Glomerular visceral epithelial cell (primary cell): ENCODE results near the gene PPP1R15B.

Source experiments
- DNase-seq: peaks from one replicate; pipeline ENCODE4 v3.0.0-alpha.2; 2016; ENCODE audit errors: extremely low spot score

Gene PPP1R15B

DNA sequence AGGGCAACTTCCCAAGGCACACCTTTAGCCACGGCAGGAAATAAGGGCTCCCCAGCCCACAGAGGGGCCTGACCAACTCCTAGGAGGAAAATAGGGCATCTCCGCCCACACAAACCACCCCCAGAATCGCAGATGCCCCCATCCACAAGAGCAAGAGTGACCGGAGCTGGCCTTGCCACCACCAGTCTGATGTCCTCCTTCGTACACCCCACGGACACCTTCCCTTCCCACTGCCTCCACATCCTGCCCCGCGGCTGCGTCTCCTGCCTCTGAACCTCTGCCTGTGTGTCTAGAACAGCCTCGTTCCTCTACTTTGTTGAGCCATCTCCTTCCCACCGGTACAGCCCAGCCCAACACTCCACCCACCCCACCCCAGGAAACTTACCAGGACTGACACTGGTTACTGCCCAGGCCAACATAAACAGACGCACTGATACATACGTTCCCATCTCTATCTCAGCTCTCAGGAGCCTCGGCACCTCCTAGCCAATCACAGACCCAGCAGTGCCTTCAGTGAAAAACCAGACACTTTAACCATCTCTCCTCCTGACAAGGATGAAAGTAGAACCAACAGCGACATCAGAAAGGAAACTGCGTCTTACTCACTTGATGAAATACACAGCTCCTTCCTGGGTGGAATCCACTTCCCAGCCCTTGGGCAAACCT is 44.3 kb downstream of the PPP1R15B start:
- no peak for DNase-seq

DNA sequence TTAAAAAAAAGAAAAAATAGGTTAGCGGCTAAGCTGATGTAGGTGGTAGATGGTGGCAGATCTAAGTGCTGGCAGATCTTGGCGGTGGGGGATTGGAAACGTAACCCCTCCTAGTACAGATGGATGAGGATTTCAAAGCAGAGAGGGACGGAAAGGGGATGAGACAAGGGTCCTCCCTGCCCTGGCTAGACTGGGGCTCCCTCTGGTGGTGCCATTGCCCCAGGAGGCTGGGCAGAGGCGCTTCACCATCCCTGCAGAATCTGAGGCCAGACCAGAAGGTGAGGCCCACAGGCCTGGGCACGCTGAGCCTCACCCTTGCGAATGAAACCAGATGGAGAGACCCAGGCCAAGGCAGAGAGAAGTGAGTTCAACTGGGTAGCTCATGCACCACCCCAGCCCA is 44.9 kb downstream of the PPP1R15B start:
- DNase-seq = no peak

DNA sequence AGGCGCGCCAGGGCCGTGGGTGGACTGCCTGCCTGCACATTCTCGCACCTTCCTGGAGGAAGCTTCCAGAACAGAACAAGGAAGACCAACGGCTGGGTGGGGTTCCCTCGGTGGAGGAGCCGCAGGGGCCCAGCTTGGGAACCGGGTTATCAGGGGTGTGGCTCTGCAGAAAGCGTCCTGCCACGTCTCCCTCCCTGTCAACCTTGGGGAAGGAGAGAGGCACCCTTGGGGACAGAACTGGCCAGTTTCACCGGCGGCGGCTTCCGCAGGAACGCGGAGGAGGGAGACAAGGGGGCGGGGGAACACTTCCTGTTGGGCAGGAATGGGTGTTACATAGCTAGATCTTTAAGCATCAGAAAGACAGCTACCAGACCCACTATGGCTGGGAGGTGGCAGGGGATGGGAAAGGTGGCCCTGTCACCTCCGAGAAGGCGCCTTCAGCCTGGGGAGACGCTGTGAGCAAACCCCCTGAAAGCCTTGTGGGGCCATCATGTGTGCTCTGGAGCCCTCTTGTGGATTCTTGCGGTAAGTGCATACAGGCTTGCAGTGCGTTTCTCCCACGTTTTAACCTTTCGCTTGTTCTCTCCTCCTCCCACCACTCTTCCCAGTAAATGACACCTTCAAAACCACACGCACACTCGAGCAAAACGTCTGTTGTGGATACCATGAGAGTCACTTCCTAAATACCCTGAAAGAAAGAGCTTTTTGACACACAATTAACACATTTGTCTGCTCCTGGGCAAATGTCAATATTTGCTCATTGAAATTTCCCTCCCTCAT is 48.1 kb downstream of the PPP1R15B start:
- DNase-seq = peak; percentile 65

DNA sequence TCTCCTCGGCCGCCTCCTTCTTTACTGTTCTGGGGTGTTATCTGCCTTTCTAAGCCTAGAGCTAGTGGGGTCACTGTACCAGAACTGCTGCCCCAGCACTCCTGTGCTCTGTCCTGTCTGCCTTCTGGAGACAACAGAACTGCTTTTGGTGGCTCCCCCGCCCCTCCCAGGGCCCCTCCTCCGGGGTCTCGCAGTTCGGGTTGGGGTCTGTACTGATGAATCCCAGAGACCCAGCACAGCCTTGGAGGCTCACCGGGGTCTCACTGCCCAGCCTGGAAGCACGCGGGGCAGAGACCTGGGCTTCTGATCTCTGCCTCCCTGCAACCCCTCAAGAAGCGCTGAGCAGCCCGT is 48.7 kb downstream of the PPP1R15B start:
- no peak for DNase-seq

DNA sequence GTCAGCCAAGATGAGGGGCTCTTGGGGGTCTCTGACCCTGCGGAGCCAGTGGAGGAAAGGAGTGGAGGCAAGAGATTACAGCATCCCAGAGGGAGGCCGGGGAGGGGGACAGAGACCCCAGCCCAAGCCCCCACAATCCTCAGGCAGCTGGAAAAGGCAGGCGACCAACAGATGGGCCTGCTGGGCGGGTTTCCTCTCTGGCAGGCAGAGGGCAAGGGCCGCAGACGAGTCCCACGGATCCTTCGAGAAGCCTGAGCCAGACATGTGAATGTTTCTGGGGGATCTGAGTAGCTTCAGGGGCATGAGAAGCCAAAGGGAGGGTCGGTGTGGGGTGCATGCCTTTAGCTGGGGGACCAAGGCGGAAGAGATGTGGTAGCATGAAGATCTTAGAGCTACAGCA is 49.8 kb downstream of the PPP1R15B start:
- DNase-seq = no peak

DNA sequence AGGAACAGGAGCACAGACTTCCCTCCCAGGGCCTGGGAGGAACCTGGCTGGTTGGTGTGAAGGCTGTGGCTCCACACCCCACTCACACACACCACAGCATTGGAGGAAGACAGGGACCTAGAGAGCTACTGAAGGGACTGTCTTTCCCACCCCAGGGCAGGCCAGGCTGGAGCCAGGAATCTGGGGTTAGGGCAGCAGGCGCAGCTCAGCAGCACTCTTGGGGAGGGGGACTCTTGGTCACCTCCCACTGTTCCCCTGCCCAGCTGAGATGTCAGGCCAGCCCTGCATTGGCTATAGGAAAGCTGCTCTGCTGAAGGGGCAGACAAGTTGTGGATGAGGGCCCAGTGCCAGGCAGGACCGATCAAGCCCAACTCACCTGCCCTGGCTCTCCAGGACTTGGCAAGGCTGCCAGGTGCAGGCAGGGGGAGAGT is 50.3 kb downstream of the PPP1R15B start:
- no peak for DNase-seq

DNA sequence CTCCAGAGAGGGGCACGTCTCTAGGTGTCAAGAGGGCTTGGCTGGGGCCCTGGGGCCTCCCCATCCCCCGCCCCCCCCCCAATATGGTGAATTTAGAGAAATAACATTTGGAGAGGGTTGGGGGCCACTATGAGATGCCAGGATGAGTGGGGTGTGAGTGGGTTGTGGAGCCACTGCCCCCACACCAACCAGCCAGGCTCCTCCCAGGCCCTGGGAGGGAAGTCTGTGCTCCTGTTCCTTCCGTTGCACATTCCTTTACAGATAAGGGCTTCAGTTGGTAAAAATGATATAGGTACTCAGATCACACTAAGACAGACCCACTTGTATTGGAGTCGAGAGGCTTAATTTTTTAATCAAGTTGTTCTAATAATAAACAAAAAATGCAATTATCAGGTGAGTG is 51.3 kb downstream of the PPP1R15B start:
- DNase-seq = no peak

DNA sequence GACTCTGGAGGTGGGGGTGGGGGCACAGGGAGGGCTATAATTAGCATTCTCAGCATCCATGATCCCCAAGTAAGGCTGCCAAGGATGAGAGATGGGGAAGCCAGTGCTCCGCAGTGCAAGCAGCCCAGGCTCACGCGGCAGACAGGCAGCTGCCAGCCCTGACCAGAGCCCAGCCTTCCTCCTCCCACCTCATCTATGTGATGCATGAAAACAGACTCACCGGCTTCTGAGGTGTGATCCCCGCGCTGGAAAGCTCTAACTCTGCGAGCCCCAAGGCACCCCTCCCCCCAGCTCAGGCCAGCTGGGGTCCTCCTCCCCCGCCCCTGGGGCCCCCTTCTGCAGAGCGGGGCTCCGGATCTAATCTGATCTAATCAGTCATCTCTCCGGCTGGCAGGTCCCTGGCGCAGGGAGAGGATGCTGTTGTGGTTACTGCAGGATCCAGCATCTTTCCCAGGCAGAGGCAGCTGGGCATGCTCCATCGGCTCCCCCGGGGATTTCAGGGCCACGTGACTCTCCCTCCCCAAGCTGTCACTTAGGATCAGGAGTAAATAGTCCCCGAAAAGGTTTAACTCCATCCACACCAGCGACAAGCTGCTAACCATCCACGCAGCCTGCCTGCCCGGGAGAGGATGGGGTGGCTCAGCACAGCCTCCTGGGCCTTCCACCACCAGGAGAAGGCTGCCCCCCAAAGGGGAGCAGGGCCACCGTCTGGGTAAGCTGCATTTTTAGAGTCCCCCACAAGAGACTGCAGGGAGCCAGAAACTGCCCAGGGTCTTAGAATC is 52.0 kb downstream of the PPP1R15B start, which contains the start of gene PLEKHA6:
TSS of gene PLEKHA6 (minus strand) at position 456 of the 782 bp plus-strand sequence. CDS start 86,202 bp downstream, outside the sequence.
- peak; percentile 54 for DNase-seq

DNA sequence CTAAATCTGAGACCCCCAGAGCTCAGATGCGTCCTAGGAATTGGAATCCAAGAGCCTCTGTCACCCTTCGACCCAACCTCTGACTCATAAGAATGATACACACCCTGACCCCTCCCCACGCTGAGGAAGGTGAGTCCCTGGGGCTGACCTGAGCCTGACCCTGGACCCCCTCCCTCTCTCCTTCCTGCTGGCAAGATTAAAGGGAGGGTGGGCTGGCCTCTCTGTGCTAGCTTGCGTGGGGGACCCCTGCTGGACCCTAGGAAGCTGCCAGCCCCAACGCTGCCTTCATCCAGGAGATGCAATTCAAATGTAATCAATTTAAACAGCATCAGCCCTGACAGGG is 52.5 kb downstream of the PPP1R15B start:
- no peak for DNase-seq

DNA sequence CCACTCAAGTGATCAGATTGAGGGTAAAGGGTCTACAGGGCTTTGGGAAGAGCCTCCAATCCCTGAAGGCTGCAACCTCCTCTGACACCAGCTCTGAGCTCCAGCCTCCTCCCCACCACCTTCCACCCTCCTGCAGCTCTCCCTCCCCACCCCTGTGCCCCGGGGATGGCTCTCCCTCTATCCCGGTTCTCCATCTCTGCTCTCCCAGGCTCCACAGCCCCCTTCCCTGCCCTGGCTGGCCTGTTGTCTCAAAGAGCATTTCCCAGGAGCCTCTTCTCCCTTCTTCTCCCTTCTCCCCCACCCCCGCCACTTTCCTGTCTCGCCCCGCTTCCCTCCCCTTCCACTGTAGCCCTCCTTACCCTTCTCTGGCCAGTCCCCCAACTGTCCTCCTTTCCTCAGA is 53.0 kb downstream of the PPP1R15B start:
- no peak for DNase-seq

DNA sequence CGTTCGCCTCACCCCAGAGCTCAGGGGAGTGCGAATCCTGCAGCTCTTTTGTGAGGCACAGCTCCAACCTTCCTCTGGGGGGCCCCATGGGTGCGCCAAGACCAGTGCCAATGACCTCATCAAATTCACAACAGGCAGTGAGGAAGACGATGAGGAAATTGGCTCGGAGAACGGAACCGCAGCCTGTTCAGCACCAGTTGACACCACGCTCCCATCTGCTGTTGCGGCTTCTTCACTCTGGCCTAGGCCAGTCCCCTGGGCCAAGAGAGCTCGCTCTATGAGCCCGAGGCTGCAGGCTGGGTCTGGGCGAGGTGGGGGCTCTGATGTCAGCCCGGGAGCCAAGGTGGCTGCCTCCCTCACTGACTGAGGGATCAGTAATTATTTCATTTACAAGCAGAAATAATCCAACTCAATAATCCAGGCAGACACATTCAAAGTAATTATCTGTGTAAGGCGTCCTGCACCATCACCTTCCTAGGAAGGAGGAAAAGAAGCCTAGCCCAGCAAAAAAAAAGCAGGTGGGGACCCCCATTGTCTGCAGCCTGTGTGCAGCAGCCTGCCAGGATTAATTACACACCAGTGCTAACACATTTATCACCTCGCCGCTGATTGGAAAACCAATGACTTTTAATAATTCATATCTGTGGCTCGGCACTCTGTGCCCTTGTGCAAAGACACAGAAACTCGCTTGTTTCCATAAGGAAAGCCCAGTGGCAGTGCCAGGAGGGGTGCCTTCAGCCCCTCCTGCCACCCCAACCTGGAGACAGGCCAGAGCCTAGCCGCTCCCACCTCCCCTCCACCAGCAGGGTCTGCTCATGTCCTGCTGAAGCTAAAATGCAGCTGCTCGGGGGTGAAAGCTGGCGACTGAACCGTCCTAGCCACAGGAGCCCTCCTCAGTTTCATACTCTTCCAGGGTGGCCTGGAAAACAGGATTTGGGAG is 53.8 kb downstream of the PPP1R15B start:
- no peak for DNase-seq

DNA sequence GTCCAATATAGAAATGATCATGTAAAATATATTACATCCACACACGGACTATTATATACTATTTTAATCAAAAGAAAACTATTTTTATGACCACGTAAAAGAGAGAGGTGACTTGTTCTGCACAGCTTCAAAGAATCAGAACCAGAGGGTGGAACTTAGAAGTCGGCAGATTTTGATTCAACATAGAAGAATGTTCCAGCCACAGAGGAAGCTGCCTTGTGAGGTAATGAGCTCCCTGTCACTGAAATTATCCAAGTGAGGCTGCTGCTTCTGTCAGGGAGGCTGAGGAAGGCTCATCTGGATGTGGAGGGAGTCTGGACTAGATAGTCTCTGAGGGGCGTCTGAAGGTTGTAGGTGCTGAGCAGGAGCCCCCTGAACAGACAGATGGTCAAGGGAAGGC is 54.6 kb downstream of the PPP1R15B start:
- no peak for DNase-seq

DNA sequence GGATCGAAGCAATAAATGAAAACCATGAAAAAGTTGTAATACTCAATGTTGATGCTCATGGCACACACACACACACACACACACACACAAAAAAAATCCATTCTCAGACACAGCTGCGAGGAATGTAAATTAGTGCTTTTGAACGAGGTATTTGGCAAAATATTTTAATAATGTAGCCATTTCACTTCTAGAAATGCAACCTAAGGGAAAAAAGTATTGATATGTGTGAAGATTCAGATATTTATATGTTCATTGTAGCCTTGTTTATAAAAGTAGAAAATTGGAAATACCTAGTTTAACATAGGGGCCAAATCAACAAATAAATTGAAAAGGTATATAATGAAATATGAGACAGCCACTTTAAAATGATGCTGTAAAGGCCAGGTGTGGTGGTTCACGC is 55.7 kb downstream of the PPP1R15B start:
- DNase-seq = no peak

DNA sequence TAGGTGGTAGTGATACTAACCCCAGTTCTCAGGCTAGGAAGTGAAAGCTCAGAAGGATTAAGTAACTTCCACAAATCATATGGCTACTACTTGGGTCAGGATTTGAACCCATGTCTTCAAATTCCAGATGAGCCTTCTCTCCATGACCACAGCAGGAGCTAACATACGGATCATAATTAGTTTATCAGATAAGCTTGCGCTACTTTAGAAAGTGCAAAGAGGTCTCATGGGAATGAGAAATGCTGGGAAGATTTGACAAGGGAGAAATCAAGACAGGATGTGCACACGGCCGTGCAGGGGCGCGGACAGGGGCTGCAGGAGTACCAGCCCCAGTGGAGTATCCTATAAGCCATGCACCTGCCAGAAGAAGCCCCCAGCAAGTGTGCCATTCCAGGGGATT is 57.0 kb downstream of the PPP1R15B start:
- DNase-seq = no peak
